GM19099 (cell line): ENCODE measurements around the gene TECR.

Experiments used
- POLR2A ChIP-seq: IDR thresholded peaks from 3 replicates; pipeline ENCODE4 v1.6.1; 2011; ENCODE audit warnings: low read depth; ENCODE audit not compliant: insufficient read length; ENCODE audit errors: extremely low read depth

Gene TECR

GRCh38 chr19:14502334-14503092 is 26.9 kb upstream of the TECR start:
- no peak for TF ChIP-seq POLR2A

- TF ChIP-seq POLR2A = no peak
Observed at GRCh38 chr19:14503285-14503684, 26.1 kb upstream of the TECR start.

DNA sequence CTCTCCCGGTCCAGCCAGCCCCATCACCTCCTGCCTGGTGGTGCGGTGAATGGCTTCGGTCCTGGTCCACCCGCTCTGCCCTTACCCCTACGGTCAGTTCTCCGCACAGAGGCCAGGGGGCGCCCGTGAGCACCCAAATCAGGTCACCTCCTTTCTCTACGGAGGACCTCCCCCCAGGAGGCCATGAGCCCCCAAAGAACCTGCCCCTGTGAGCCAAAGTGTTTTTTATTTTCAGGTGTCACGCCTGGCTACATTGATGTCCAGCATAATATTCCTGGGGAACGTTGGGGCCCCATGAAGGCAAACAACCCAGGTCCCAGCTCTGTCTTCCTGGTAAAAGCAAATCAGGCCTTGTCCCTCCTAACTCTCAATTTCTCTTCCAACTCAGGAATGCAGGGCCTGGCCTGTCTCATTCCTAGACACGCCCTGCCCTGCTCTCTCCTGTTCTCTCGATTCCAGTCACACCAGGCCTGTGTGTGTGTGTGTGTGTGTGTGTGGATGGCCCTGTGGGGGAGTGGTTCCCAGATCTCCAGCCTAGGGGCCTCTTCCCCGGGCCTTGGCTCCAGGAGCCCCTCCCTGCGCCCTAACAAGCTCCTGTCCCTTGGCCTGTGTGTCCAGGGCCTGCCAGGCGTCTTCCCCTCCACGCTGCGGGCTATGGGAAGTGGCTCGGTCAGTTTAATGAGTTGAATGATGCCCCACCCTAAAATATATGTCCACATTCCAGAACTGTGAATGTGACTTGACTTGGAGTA is 23.7 kb upstream of the TECR start:
- no peak for TF ChIP-seq POLR2A

DNA sequence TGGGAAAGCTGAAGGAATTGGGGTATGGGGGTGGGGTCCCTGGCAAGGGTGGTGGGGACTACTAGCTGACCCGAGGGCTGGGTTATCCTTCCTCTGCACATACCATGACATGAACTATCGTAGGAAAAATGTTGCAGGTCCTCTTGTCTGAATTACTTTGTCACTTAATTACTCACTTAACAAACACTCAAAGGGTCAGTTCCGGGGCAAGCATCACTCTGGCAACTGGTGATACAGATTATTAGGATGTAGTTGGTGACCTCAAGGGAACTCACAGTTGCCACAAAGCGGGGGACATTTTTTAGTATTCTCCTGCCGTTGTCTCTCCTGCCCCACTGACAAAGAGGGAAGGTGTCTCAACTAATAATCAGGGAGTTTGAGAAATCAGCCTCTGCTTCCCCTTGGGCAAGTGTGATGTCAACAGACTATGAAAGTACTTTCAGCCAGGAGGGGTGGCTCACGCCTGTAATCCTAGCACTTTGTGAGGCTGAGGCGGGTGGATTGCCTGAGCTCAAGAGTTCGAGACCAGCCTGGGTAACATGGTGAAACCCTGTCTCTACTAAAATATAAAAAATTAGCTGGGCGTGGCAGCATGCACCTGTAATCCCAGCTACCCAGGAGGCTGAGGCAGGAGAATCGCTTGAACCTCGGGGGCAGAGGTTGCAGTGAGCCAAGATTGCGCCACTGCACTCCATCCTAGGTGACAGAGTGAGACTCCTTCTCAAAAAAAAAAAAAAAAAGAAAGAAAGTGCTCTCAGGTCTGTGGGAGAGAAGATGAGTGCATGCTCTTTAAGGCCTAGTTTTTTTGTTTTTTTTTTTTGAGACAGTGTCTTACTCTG is 21.5 kb upstream of the TECR start:
- no peak for TF ChIP-seq POLR2A

DNA sequence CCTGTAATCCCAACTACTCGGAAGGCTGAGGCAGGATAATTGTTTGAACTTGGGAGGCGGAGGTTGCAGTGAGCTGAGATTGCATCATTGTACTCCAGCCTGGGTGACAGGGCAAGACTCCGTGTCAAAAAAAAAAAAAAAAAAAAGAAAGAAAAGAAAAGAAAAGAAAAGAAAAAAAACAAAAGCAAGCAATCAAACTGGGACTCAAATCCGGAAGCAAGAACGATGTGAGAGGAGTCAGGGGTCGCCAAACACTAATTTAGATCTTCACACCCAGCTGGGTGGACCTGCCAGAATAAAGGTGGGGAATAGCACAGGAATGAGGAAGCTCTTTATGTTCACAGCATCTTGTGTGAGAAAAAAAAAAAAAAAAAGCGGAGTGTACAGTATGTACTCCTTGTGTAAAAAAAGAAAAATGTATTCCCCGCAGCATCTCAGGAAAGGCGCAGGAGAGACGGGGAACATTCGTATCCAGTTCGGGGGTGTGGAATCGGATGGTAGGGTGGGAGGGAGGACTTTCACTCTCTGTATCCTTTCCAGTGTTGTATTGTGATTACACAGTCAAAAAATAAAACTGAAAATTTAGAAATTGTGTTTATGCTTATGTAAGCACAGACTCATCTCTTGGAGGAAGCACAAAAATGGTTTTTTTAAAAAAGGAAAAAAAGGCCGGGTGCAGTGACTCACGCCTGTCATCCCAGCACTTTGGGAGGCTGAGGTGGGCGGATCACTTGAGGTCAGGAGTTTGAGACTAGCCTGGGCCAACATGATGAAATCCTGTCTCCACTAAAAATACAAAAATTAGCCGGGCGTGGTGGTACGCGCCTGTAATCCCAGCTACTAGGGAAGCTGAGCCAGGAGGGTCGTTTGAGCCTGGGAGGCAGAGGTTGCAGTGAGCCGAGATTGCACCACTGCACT is 18.8 kb upstream of the TECR start:
- no peak for TF ChIP-seq POLR2A

GRCh38 chr19:14511229-14511593 is 18.2 kb upstream of the TECR start:
- no peak for TF ChIP-seq POLR2A

DNA sequence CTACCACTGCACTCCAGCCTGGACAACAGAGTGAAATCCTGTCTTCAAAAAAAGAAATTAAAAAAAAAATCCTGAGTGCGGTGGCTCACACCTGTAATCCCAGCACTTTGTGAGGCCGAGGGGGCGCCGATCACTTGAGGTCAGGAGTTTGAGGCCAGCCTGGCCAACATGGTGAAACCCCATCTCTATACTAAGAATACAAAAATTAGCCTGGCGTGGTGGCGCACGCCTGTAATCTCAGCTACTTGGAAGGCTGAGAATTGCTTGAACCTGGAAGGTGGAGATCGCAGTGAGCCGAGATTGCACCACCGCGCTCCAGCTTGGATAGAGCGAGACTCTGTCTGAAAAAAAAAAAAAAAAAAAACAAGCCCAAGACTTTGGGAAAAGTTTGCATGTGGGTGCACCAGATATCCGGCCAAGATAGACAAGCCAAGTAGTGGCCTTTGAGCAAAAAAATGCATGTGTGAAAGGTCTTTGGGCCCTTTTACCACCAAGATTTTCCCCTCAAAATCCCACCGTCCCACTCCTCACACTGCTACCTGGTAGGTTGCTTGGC is 16.9 kb upstream of the TECR start:
- TF ChIP-seq POLR2A = no peak

DNA sequence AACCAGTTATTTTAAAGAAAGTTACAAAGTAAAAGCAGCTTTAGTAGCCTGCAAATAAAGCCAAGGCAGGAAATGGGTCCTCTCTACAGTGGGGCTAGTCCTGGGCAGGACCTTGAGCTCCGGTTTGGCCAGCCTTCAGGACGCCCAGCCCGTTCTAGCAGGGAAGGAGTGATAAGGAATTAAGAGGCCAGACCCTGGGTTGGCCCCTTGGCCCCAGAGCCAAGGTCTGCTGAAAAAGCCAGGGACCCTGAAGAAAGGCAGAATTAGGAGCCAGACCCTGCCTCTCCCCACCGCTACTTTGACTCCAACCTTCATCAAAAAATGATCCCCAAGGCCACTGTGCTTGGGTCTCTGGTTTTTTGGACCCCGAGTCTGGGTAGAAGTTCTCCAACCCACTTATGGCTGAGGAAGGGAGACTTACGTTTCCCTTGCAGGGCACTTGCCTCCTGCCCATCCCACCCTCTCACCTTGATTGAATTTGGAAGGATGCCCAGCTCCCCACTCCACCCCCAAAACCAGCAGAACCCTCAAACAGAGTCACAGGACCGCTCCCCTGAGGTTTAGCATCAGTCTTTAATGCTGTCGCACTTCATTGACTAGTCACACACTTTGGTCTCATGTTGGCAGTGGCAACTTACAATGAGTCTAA is 15.1 kb upstream of the TECR start:
- no peak for TF ChIP-seq POLR2A

DNA sequence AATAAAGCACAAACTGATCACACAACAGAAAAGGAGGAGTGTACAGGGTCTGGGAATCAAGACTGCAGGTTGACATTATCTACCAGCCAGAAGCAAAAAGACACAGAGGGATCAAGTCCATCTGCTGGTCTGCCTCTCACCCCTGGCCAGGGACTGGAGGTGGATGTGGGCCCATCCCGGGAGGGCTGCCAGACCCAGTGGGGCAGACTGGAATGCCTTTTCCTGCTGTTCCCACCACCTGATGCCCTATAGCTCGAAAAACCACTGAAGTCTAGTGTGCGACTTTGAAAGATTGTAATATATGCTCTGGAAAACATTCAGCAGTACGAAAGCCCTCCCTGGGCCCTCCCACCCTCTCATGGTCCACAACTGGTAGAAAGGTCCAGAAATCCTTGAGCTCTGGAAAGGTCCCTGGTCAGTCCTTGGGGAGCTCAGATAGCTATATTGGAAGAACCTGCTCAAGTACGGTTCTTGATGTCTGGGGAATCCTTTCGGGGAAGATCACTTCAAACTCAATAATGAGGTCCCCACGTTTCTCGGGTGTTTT is 13.8 kb upstream of the TECR start:
- TF ChIP-seq POLR2A = no peak

GRCh38 chr19:14516048-14516534 is 13.3 kb upstream of the TECR start:
- TF ChIP-seq POLR2A = no peak

DNA sequence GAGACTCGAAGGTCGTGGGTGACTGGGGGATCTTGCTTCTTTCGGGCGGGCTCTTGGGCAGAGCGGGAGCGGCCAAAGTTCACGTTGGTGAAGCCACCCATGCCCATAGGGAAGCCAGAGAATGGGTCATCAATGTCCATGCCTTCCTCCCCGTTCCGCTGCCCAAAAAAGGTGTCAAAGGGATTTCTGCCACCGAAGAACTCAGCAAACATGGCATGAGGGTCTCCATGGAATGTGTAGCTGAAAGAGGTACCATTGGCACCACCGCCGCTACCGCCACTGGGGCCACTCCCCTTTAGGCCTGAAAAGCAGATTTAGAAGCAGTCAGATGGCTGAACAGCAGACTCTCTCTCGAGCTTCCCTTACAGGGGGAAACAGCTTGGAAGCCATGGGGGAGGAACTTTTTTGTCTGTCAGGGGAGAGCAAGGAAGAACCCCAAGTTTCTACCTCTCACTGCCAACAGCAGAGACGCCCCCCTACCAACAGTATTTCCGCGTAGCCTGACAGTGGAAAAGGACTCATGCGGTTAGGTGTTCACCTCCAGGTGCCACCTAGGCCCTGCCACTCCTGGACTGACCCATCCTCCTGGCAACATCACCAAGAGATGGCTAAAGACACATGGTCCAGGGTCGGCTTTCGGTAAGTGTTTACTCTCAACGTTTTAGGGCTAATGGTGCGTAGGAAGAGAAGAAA is 12.5 kb upstream of the TECR start:
- no peak for TF ChIP-seq POLR2A

DNA sequence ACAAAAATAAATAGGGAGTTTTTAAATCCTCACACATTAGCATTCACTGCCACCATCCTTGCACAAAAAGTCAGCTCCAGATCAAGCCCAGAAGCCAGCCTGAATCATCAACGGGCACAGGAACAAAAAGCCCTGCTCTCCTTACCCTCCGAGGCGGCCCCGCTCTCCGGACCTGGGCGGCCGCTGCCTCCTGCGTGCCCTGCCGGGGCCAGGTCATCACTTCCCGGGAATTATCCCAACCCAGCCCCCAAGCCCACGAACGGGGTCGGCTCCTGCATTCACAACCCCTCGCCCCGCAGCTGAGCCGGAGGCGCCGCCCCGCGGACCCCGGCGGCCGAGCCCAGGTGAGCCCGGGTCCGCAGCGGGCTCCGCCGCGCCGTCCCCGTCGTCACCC is 12.0 kb upstream of the TECR start:
- TF ChIP-seq POLR2A = no peak
